SU-DHL-6 (cell line): ENCODE results near the gene CCND1.

Experiments
- EZH2phosphoT487 ChIP-seq: fragments of 200-600 bp; sonication (generic), shearing (Covaris generic); conservative IDR thresholded peaks from 2 replicates; pipeline ENCODE4 v1.6.1; 2018; ENCODE audit warnings: mild to moderate bottlenecking, antibody characterized with exemption, low read length, moderate library complexity, mixed read lengths
- TF ChIP-seq, protein P1 (sequence below): fragments of 200-600 bp; sonication (generic); IDR thresholded peaks from one replicate; pipeline ENCODE4 v1.5.1; 2017; ENCODE audit warnings: antibody characterized with exemption, mild to moderate bottlenecking, low read length, moderate library complexity; ENCODE audit not compliant: insufficient read depth, poor library complexity, severe bottlenecking

DNA sequence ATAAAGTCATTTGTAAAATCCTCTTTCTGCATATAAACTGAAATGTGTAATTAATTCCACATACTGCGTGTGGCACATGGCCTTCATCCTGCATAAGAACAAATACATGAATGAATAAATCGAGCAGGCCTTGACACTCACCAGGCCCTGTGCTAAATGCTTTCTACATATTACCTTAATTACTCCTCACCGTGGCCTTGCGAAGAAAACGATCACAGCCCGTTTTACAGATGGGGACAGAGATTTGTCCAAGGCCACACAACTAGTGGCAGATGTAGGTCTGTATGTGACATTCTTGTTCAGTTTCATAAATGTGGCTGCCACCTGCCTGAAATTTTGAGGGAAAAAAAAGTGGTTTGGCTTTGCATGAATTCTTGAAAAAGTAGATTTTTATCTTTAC, 5.8 kb upstream of the CCND1 start:
- TF ChIP-seq, protein P1, sequence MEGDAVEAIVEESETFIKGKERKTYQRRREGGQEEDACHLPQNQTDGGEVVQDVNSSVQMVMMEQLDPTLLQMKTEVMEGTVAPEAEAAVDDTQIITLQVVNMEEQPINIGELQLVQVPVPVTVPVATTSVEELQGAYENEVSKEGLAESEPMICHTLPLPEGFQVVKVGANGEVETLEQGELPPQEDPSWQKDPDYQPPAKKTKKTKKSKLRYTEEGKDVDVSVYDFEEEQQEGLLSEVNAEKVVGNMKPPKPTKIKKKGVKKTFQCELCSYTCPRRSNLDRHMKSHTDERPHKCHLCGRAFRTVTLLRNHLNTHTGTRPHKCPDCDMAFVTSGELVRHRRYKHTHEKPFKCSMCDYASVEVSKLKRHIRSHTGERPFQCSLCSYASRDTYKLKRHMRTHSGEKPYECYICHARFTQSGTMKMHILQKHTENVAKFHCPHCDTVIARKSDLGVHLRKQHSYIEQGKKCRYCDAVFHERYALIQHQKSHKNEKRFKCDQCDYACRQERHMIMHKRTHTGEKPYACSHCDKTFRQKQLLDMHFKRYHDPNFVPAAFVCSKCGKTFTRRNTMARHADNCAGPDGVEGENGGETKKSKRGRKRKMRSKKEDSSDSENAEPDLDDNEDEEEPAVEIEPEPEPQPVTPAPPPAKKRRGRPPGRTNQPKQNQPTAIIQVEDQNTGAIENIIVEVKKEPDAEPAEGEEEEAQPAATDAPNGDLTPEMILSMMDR = no peak
- no peak for TF ChIP-seq EZH2phosphoT487
